Mesendoderm (in vitro differentiated cells): ENCODE results near the gene S100A7A.
A peak's percentile ranks its signal among the peaks of the same experiment; 100 is the strongest.
"Not testable (repeated sequence)": the region's sequence is repeated elsewhere in the genome, so short reads cannot be mapped to it uniquely, and the experiment has no call there.

ENCODE experiments used
- DNase-seq: peaks from one replicate; pipeline ENCODE4 v3.0.0; 2013
- H2AK5ac ChIP-seq: 2 replicates; pipeline ENCODE4 v1.6.1; 2013; ENCODE audit warnings: low read length, inconsistent platforms
- H2BK120ac ChIP-seq: 2 replicates; pipeline ENCODE4 v1.6.1; 2013; ENCODE audit warnings: low read depth, mild to moderate bottlenecking, low read length, moderate library complexity, mixed read lengths
- H2BK15ac ChIP-seq: replicated peaks from 2 replicates; pipeline ENCODE4 v1.6.1; 2013; ENCODE audit warnings: low read depth, mild to moderate bottlenecking, moderate library complexity
- H2BK5ac ChIP-seq: 2 replicates; pipeline ENCODE4 v1.6.1; 2013; ENCODE audit warnings: low read length, inconsistent platforms
- H3K18ac ChIP-seq: 2 replicates; pipeline ENCODE4 v1.6.1; 2013; ENCODE audit warnings: mild to moderate bottlenecking, low read length, mixed read lengths
- H3K23ac ChIP-seq: one replicate; pipeline ENCODE4 v1.6.1; 2013; ENCODE audit warnings: low read length
- H3K27ac ChIP-seq: 2 replicates; pipeline ENCODE4 v1.5.1; 2013; ENCODE audit warnings: low read depth, mild to moderate bottlenecking, inconsistent platforms, low read length, moderate library complexity
- H3K27me3 ChIP-seq: 2 replicates; pipeline ENCODE4 v1.6.1; 2013; ENCODE audit warnings: low read length, control low read depth, mild to moderate bottlenecking, inconsistent platforms; ENCODE audit not compliant: insufficient read depth, poor library complexity
- H3K36me3 ChIP-seq: 2 replicates; pipeline ENCODE4 v1.6.1; 2013; ENCODE audit warnings: low read length, inconsistent platforms; ENCODE audit not compliant: control insufficient read depth, insufficient read depth
- H3K4ac ChIP-seq: one replicate; pipeline ENCODE4 v1.6.1; 2013; ENCODE audit warnings: low read depth, mild to moderate bottlenecking, low read length, moderate library complexity
- H3K4me1 ChIP-seq: 2 replicates; pipeline ENCODE4 v1.6.1; 2013; ENCODE audit warnings: low read depth, low read length, inconsistent platforms; ENCODE audit not compliant: control insufficient read depth
- H3K4me2 ChIP-seq: 2 replicates; pipeline ENCODE4 v1.6.1; 2013; ENCODE audit warnings: low read length
- H3K4me3 ChIP-seq: 2 replicates; pipeline ENCODE4 v1.5.1; 2013; ENCODE audit warnings: mild to moderate bottlenecking, low read length
- H3K56ac ChIP-seq: one replicate; pipeline ENCODE4 v1.6.1; 2013; ENCODE audit warnings: low read length
- H3K79me1 ChIP-seq: 2 replicates; pipeline ENCODE4 v1.6.1; 2013; ENCODE audit warnings: low read length, inconsistent platforms
- H3K79me2 ChIP-seq: 2 replicates; pipeline ENCODE4 v1.6.1; 2013; ENCODE audit warnings: mild to moderate bottlenecking, low read length; ENCODE audit not compliant: control insufficient read depth, insufficient read depth
- H3K9ac ChIP-seq: 2 replicates; pipeline ENCODE4 v1.6.1; 2013; ENCODE audit warnings: low read length, inconsistent platforms
- H4K5ac ChIP-seq: one replicate; pipeline ENCODE4 v1.6.1; 2013; ENCODE audit warnings: low read length
- H4K8ac ChIP-seq: one replicate; pipeline ENCODE4 v1.6.1; 2013; ENCODE audit warnings: low read depth, mild to moderate bottlenecking, control low read depth, low read length, moderate library complexity
- WGBS: extraction: QIAGEN DNeasy Blood & Tissue Kit; methylation state at CpG from one replicate; pipeline ENCODE4 v1.1.7; 2013; ENCODE audit warnings: low lambda C conversion rate, missing lambda C conversion rate; ENCODE audit not compliant: insufficient coverage; ENCODE audit errors: extremely low coverage; 5-methylcytosine and 5-hydroxymethylcytosine counted together

S100A7A gene

DNA sequence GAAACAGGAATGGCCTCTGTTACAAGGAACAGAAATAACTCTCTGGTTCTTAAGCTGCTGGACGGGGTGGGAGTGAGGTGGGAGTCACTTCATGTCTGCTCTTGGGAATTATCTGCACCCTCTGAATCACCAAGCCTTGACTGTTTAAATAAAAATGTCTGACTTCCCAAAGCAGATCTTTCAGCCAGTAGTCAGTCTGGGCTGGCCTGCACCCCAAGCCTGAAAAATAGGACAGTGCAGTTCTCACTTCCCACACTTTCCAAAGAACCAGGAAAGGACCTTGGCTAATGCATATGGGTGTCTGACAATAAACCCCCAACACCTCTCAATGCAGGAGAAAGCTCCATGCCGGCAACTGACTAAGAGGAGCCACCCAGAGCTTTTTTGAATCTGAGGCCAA, 43.3 kb downstream of the S100A7A start:
- WGBS = no CpG with 5 or more reads among the region's 2 CpGs
- Histone ChIP-seq H3K9ac (no peak overlapping the region), H2BK15ac (no peak overlapping the region), H3K79me2 (no peaks in the 10 kb centered on the region), H3K79me1 (no peaks in the 10 kb centered on the region), H3K4me3 (no peak overlapping the region), H3K4me1 (no peaks in the 10 kb centered on the region), H3K23ac (no peak overlapping the region), H3K36me3 (no peaks in the 10 kb centered on the region), H4K5ac (no peak overlapping the region), H3K56ac (no peak overlapping the region), H3K18ac (no peak overlapping the region), H3K27me3 (no peaks in the 10 kb centered on the region), H4K8ac (no peak overlapping the region), H2BK5ac (no peak overlapping the region), H3K4me2 (no peak overlapping the region), H2BK120ac (no peak overlapping the region), H2AK5ac (no peak overlapping the region), H3K27ac (no peak overlapping the region), H3K4ac (no peak overlapping the region)
- DNase-seq = no peak

DNA sequence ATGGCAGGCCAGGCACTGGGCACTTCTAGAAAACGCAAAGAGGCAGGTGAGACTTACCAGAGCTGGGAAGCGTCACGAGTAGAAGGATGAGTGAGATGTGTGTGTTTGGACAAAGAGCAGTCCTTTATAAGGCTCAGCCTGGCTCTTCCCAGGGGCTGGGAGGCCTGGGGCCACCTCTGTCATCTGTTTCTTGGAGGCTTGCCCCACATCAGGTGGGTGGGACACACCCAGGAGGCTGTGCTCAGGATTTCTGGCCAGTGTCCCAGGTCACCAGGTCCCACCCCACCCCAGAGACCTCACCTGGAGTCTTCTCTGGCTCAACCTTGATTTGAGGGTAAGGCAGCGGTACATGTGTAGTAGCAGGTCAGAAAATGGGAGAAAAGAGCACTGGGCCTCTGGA, 44.2 kb downstream of the S100A7A start, which contains the start of gene S100A7:
TSS of gene S100A7 (minus strand) at position 101 of the 400 bp plus-strand sequence. CDS start 1,638 bp downstream, outside the sequence.
- Histone ChIP-seq H3K36me3 (no peaks in the 10 kb centered on the region), H3K4me1 (no peaks in the 10 kb centered on the region), H4K5ac (no peak within 1 kb of the TSS), H2BK120ac (no peak within 1 kb of the TSS), H4K8ac (no peak within 1 kb of the TSS), H3K4me3 (no peak within 1 kb of the TSS), H3K4ac (no peak within 1 kb of the TSS), H3K56ac (no peak within 1 kb of the TSS), H3K4me2 (no peak within 1 kb of the TSS), H3K79me2 (no peaks in the 10 kb centered on the region), H2AK5ac (no peak within 1 kb of the TSS), H2BK15ac (no peak within 1 kb of the TSS), H3K27me3 (no peaks in the 10 kb centered on the region), H3K27ac (no peak within 1 kb of the TSS), H2BK5ac (no peak within 1 kb of the TSS), H3K9ac (no peak within 1 kb of the TSS), H3K23ac (no peak within 1 kb of the TSS), H3K79me1 (no peaks in the 10 kb centered on the region), H3K18ac (no peak within 1 kb of the TSS)
- no peak for DNase-seq
- WGBS = no CpG with 5 or more reads among the region's 4 CpGs

DNA sequence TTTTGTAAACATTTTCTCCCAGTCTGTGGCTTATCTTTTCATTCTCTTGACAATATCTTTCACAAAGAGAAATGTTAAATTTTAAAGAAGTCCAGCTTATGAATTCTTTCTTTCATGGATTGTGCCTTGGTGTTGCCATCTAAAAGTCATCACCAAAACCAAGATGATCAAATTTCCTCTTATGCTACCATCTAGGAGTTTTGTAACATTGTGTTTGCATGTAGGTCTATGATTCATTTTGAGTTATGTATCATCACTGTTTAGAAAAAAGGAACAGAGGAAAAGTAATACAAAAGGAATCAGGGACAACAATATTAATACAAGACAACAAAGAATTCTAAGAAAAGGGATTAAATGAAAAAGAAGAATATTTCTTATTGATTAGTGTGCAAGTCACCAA, 46.4 kb downstream of the S100A7A start:
- not testable (repeated sequence) for H2AK5ac ChIP-seq, H3K4me1 ChIP-seq, H3K4me3 ChIP-seq, H4K8ac ChIP-seq, H2BK5ac ChIP-seq, H4K5ac ChIP-seq, H3K79me1 ChIP-seq, H3K4me2 ChIP-seq, H3K79me2 ChIP-seq, H3K27ac ChIP-seq, H3K18ac ChIP-seq, DNase-seq, H2BK120ac ChIP-seq, H3K23ac ChIP-seq, H3K56ac ChIP-seq, H3K9ac ChIP-seq, H3K27me3 ChIP-seq, H3K4ac ChIP-seq, H3K36me3 ChIP-seq, H2BK15ac ChIP-seq

DNA sequence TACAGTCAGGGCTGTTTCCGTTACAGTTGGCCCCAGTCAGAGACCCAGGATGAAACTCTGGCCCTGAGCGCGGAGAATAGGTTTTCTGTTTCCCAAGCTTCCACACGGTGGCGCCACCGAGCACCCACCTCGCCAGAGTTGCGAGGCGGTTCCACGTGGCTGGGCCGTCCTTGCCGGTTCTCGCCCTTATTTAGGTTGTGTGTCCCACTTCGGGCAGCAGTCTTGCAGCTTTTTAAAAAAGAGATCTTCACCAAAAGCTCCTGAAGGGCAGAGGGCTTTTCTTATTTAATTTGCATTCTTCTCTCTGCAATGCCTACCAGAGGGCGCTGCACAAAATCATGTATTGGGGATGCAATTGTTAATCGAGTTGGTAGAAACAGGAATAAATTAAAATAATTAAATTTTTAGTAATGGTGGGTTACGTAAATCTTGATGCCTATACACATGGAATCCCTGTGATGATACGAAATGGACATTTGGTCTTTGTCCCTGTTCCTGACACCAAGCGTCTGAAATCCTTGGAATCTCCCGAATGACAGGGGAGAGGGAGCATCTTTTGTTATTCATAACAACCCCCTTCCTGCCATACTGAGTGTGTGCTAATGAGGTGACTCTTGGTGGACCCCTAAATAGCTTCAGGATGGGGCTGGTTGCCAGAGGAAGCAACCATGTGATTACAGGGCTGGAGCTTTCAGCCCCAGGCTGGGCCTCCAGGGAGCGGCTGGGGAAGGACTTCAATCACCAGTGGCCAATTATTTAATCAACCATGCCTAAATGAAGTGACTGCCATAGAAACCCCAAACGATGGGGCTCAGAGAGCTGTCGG, 49.7 kb downstream of the S100A7A start:
- Histone ChIP-seq H3K4me1 (no peaks in the 10 kb centered on the region), H2BK5ac (no peak overlapping the region), H3K4ac (no peak overlapping the region), H3K9ac (no peak overlapping the region), H3K4me3 (no peak overlapping the region), H3K27ac (no peak overlapping the region), H3K79me2 (no peaks in the 10 kb centered on the region), H3K36me3 (no peaks in the 10 kb centered on the region), H2BK15ac (no peak overlapping the region), H4K5ac (no peak overlapping the region), H3K23ac (no peak overlapping the region), H3K4me2 (no peak overlapping the region), H3K18ac (peak overlapping the region; percentile 70), H4K8ac (no peak overlapping the region), H2AK5ac (no peak overlapping the region), H3K27me3 (no peaks in the 10 kb centered on the region), H2BK120ac (no peak overlapping the region), H3K56ac (no peak overlapping the region), H3K79me1 (no peaks in the 10 kb centered on the region)
- peak; percentile 79 for DNase-seq
- WGBS = no CpG with 5 or more reads among the region's 23 CpGs

DNA sequence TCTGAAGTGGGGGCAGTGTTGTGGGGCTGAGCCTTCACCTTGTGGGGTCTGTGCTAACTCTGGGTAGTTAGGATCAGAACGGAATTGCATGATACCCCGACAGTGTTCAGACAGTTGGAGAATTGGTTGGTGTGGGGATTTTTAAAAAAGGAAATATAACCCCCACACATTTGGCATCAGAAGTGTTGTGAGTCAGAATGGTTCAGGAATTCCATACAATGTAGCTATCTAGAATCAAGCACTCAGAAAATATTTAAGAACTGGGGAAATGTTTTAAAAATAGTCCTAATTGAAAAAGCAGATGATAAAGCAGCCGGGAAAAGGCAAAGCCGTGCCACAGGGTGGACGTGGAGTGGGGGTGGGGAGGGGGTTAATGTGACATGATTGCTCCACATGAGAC, 50.6 kb downstream of the S100A7A start:
- no CpG with 5 or more reads among the region's 5 CpGs for WGBS
- H3K79me2 ChIP-seq = no peaks in the 10 kb centered on the region
- no peak overlapping the region for H2BK120ac ChIP-seq
- no peaks in the 10 kb centered on the region for H3K27me3 ChIP-seq
- no peak overlapping the region for H4K8ac ChIP-seq
- H3K23ac ChIP-seq = no peak overlapping the region
- H3K36me3 ChIP-seq = no peaks in the 10 kb centered on the region
- peak overlapping the region; percentile 25 for H3K56ac ChIP-seq
- no peak overlapping the region for H3K18ac ChIP-seq
- H2BK15ac ChIP-seq = no peak overlapping the region
- no peak overlapping the region for H4K5ac ChIP-seq
- DNase-seq = no peak
- no peaks in the 10 kb centered on the region for H3K79me1 ChIP-seq
- H3K4me2 ChIP-seq = no peak overlapping the region
- H2AK5ac ChIP-seq = no peak overlapping the region
- no peak overlapping the region for H3K27ac ChIP-seq
- H3K4ac ChIP-seq = no peak overlapping the region
- H3K4me3 ChIP-seq = no peak overlapping the region
- no peak overlapping the region for H3K9ac ChIP-seq
- no peak overlapping the region for H2BK5ac ChIP-seq
- no peaks in the 10 kb centered on the region for H3K4me1 ChIP-seq

DNA sequence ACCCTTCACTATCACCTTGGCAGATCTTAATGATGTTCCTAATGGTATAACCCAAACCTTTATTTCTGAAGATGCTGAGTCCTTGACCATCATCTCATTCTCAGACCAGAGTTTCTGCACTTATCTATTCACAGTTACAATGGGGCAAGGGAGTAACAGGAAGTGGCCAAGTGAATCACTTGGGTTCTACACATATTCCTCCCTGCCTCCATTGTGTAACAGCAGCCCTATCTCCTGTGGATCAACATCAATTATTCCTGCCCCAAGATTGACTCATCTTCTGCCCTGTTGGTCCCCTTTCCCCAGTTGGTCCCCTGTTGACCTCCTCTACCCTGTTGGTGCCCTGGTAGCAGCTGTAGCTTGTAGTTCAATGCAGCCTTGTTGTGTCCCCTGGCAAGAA, 54.4 kb downstream of the S100A7A start:
- no peak overlapping the region for H3K4me3 ChIP-seq
- H2BK120ac ChIP-seq = no peak overlapping the region
- no peak overlapping the region for H3K4ac ChIP-seq
- H3K9ac ChIP-seq = no peak overlapping the region
- H3K79me1 ChIP-seq = no peaks in the 10 kb centered on the region
- no peaks in the 10 kb centered on the region for H3K27me3 ChIP-seq
- no peaks in the 10 kb centered on the region for H3K79me2 ChIP-seq
- H3K23ac ChIP-seq = no peak overlapping the region
- H2BK5ac ChIP-seq = no peak overlapping the region
- H4K5ac ChIP-seq = no peak overlapping the region
- DNase-seq = no peak
- H3K56ac ChIP-seq = no peak overlapping the region
- H2BK15ac ChIP-seq = no peak overlapping the region
- no peaks in the 10 kb centered on the region for H3K36me3 ChIP-seq
- H3K18ac ChIP-seq = no peak overlapping the region
- no peak overlapping the region for H4K8ac ChIP-seq
- no peak overlapping the region for H3K27ac ChIP-seq
- no peak overlapping the region for H2AK5ac ChIP-seq
- no peak overlapping the region for H3K4me2 ChIP-seq
- H3K4me1 ChIP-seq = no peaks in the 10 kb centered on the region
